Amniotic stem cell (primary cell): ENCODE measurements around the gene PHC3.
A peak's percentile ranks its signal among the peaks of the same experiment; 100 is the strongest.
"Not testable (repeated sequence)": the region's sequence is repeated elsewhere in the genome, so short reads cannot be mapped to it uniquely, and the experiment has no call there.

Source experiments
- DNase-seq: peaks from one replicate; lab custom pipeline; 2025; lab: John Stamatoyannopoulos, UW

The PHC3 gene, protein sequence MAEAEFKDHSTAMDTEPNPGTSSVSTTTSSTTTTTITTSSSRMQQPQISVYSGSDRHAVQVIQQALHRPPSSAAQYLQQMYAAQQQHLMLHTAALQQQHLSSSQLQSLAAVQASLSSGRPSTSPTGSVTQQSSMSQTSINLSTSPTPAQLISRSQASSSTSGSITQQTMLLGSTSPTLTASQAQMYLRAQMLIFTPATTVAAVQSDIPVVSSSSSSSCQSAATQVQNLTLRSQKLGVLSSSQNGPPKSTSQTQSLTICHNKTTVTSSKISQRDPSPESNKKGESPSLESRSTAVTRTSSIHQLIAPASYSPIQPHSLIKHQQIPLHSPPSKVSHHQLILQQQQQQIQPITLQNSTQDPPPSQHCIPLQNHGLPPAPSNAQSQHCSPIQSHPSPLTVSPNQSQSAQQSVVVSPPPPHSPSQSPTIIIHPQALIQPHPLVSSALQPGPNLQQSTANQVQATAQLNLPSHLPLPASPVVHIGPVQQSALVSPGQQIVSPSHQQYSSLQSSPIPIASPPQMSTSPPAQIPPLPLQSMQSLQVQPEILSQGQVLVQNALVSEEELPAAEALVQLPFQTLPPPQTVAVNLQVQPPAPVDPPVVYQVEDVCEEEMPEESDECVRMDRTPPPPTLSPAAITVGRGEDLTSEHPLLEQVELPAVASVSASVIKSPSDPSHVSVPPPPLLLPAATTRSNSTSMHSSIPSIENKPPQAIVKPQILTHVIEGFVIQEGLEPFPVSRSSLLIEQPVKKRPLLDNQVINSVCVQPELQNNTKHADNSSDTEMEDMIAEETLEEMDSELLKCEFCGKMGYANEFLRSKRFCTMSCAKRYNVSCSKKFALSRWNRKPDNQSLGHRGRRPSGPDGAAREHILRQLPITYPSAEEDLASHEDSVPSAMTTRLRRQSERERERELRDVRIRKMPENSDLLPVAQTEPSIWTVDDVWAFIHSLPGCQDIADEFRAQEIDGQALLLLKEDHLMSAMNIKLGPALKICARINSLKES

DNA sequence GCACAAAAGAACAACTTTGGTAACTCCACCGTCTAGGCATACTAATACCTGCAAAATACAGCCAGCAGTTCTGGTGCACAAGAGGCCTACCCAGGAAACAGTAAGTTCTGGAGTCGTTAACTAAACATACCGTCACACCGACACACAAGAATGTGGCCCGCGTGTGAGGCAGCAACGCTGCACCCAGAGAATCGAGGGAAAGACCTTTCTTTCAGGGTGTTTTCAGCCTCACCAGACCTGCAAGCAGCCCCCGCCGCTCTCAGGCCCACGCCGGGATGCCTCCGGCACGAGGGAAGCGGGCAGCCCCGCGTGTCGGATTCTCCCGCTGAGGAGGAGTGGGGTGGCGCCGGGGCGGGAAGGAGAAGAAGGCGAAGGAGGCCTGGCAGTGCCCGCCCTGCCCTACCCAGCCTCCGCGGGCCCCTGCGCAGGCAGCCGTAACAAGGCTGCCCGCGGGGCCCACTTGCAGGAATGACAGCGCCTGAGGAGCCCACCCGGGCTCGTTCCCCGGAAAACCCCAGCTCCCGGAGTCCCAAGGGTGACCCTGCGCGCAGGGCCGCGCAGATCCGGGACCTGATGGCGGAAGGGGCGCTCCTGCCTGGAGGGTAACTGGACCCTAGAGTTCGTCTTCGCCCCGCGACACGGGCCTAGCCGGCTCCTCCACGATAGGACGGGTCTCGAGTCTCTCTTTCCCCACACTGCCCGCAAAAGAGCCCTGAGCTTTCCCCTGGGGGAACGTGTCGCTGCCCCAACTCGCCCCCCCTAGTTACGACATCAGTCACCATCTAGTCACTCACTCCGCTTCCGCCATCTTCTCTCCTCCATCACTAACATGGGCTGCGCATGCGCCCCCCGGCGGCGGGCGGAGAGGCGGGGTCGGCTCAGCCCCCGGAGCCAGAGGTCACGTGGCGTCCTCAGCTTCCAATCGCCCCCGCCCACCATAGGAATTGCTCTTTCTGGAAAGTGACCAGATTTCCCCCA is at the start of gene PHC3:
Gene PHC3, minus strand, starts transcription at position 826 of the 978 bp plus-strand sequence. Its CDS starts 18 bp downstream, at position 808.
- peak; percentile 82 for DNase-seq

DNA sequence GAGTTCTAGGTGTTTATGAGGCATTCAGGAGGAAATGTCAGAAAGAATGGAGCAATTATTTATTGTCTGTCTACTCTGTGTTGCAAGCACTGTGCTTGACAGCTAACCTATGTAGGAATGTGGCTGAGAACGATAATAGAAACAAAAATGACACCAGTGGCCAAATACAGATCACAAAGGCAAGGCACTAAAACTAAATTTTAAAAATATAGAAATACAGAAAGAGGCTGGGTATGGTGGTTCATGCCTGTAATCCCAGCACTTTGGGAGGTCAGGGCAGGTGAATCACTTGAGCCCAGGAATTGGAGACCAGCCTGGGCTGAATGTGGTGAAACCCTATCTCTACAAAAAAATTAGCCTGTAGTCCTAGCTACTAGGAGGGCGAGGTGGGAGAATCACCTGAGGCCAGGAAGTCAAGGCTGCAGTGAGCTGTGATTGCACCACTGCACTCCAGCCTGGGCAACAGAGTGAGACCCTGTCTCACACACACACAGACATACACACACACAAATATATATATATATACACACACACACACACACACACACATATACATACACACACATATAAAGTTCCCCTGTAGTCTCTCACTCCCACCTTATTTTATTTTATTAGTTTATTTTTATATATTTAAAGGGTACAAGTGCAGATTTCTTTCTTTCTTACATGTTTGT is 46.7 kb upstream of the PHC3 start:
- DNase-seq, result no peak

DNA sequence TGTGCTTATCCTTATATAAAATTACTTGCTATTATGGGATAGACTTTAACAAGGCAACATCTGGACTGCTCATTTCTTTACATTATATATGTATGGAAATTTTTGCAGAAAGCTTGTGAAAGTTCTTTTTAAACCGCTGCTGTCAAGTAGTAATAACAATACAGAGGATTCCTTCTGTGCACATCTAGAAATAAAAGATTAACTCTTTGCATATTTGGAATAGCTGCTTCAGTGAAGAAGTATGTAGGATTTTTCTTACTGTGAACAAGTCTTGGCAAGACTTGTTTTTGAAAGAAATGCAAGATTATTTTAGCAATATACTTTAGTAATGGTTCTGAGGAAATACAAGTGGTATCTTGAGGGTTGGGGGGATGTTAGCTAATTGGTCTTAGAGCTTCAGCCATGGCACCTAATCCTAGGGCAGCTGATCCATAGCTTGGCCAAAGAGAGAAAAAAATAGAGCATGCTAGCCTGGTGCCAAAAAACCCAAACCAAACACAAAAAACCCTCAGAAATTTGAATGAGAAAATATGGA is 45.0 kb upstream of the PHC3 start:
- no peak for DNase-seq

DNA sequence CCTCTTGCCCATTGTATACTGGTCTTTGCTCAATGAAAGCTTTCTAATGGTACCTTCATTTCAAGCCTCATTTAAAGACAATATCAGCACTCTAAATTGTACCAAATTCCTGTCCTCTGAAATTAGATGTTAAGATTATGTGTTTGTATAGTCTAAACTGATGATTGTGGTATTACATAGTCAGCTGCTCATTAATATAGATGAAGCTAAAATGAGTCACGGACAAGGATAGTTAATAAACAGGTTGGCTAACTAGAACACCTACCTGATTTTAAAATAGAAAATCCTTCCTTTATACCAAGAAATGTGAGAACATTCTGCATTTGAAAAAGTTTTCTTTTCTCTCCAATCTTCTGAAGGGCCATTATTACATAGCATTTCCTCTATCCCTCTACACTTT is 43.6 kb upstream of the PHC3 start:
- DNase-seq, result no peak

DNA sequence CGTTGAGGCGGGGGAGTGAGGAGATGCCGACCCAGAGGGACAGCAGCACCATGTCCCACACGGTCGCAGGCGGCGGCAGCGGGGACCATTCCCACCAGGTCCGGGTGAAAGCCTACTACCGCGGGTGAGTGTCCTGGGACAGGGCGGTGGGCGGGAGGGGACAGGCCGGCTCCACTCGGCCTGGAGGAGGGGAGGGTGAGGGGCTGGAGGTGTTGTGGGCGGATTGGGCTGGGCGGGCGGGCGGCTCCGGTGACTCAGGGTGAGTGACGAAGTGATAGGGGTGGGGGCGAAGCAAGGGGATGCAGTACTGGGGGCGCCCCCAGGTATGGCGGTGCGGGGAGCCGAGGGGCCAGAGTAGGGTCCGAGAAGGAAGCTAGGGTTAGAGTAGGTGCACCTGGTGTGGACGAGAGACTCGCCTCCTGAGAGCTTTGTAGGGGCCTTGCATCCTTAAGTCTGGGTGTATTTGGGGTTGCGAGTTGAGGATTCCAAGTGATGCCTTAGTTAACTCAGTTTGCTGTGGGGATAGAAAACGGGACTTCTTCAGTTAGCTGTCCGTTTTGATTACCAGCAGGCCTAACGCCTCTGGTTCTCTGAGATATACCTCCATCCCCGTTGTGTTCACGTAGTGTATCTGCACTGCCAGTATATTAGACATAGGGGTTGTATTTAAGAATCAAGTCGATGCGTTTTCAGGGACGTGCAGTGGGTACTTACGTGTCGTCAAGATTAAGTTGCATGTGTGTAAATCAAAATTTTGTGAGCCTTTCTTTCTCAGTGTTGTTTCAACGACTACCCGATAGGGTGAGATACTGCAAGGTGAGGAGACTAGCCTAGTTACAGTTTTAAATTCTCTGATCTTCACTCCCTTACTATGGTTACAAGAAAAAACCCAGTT is 41.4 kb upstream of the PHC3 start:
- no peak for DNase-seq

DNA sequence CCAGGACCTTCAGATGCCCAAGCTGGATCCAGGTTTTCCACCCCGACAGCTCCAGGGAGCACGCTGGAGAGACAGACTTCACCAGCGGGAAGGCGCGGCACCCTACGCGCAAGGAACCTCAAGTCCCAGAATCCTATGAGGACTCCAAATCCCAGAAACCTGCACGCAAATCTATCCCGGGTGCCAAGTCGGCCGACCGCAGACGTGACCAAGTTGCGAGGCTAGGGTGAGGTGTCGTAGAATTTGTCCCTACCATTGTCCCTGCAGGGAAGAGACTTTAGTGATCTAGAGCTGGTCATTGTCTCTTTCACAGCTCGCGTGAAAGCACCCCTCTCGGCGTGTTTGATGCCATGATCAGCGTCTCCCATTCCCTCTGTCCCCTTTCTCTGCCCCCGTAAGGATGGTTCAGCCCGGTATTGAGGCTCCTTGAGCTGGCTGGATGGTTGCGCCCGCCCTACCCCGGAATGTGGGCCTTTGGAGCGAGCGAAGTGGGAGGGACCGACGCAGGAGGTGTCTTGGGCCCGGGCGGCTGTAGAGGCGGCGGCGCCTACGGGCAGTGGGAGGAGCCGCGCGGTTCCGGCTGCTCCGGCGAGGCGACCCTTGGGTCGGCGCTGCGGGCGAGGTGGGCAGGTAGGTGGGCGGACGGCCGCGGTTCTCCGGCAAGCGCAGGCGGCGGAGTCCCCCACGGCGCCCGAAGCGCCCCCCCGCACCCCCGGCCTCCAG is 40.6 kb upstream of the PHC3 start, which contains the start of gene PRKCI:
Gene PRKCI, plus strand, starts transcription at position 501 of the 723 bp plus-strand sequence. CDS start 246 bp downstream, outside the sequence.
- DNase-seq, result peak; percentile 95

DNA sequence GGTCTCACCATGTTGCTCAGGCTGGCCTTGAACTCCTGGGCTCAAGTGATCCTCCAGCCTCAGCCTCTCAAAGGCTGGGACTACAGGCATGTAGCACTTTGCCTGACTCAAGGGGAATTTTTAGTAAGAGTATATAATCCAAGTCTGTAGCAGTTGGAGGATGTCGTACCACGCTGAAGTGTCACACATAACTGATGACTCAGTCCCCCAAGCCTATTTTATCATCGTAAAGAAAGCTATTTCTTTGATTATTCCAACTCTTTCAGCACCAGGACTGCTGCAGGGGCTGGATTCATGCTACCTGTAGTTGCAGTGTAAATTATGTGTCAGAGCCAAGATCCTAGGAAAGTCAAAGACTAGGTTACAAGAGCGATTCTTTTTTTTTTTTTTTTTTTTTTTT is 39.3 kb upstream of the PHC3 start:
- DNase-seq, result no peak

DNA sequence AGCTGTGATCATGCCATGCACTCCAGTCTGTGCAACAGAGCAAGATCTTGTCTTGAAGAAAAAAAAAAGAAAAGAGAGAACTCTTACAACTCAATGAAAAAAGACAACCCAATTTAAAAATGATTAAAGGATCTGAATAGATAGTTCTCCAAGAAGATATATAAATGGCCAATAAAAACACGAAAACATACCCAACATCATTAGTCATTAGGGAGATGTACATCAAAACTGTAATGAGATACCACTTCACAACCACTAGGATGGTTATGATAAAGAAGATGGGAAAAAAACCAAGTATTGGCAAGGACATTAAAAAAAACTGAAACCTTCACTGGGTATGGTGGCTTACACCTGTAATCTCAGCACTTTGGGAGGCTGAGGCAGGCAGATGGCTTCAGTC is 38.3 kb upstream of the PHC3 start:
- DNase-seq, result no peak

DNA sequence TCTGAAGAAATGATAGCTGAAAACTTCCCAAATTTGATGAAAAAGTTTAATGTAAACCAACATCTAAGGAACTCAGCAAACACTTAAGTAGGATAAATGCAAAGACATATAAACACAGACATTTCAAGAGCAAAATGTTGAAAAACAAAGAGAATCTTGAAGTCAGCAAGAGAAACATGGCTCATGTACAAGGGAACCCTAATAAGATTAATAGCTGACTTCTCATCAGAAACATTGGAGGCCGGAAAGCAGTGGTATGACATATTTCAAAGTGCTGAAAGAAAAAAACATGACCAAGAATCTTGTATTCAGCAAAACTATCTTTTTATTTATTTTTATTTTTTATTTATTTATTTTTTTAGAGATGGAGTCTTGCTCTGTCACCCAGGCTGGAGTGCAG is 30.1 kb upstream of the PHC3 start:
- no peak for DNase-seq

DNA sequence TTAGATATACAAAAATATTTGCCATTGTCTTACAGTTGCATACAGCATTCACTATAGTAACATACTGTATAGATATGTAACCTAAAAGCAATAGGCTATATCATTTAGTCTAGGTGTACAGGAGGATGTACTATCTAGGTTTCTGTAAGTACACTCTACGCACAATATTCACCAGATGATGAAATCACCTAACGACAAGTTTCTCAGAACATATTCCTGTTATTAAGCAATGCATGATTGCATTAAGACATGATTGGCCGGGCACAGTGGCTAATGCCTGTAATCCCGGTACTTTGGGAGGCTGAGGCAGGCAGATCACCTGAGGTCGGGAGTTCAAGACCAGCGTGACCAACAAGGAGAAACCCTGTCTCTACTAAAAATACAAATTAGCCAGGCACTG is 26.2 kb upstream of the PHC3 start:
- DNase-seq, result no peak

DNA sequence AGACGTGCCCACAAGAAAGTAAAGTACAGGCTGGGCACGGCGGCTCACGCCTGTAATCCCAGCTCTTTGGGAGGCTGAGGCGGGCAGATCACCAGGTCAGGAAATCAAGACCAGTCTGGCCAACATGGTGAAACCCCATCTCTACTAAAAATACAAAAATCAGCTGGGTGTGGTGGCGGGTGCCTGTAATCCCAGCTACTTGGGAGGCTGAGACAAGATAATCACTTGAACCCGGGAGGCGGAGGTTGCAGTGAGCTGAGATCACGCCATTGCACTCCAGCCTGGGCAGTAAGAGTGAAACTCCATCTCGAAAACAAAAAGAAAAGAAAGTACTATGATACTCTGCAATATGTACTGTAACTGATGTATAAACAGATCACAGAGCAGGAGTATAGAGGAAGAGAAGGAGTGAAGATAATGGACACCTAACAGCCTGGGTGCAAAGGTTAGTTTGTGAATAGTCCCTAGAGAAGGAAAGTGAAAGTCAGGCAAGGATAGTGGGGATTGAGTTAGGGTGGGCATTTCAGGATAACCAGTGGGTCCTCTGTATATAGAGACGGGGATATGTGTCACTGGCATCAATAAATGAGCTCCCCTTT is 24.7 kb upstream of the PHC3 start:
- DNase-seq, result not testable (repeated sequence)

DNA sequence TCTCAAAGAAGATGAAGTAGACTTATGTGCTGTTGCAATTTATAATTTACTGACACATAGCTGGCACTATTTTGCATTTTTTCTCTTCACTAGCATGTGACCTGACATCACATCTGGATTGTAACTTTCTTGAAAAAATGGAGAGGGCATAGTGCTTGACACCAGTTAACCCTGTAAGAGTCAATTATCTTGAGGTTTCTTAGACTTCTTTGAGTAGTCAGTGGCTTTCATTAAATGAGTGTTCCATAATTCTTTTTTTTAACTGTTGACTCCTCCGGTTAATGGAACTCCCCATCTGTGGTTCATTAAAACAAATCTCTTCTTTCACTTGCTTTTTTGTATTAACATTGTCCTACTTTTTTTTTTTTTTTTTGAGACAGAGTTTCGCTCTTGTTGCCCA is 23.8 kb upstream of the PHC3 start:
- DNase-seq, result no peak

DNA sequence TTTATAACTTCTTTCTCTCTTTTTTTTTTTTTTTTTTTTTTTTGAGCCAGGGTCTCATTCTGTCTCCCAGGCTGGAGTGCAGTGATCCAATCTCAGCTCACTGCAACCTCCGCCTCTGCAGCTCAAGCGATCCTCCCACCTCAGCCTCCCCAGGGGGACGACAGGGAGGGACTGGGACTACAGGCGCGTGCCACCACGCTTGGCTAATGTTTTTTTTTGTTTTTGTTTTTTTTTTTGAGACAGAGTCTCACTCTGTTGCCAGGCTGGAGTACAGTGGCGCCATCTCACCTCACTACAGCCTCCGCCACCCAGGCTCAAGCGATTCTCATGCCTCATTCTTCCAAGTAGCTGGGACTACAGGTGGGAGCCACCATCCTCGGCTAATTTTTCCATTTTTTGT is 23.0 kb upstream of the PHC3 start:
- DNase-seq, result no peak

DNA sequence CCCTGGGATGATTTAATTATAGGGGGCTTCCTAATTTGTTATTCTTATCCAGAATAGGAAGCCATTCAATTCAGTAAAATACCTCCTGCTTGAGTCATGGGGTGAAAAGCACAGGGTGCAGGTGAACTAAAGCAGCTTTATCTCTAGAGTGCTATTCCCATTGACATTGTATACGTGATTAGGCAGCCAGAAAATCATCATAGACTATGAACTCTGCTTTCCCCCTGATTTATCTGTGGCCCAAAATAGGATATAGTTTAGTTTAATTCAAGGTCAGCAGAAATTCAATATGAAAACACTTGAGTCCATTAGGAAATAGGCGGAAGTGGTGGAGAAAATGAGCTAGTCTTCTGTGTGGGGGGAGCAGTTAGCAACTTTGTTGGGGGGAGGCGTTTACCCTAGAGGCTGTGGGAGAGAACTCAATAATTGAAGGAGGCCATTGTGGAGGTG is 22.5 kb upstream of the PHC3 start:
- no peak for DNase-seq

DNA sequence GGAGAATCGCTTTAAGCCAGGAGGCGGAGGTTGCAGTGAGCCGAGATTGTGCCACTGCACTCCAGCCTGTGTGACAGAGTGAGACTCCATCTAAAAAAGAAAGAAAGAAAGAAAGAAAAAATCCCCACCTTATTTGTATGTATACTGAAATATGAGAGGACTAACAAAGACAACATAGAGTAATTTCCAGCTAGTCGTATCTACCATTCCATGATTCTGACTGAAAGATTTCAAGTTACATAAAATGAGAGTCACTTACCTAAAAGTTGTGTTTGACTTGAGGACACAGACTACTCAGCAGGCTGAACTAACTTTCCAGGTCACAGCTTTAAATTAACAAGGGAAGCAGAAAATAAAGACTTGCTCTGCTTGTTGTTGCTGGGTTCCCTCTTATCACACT is 21.9 kb upstream of the PHC3 start:
- no peak for DNase-seq

DNA sequence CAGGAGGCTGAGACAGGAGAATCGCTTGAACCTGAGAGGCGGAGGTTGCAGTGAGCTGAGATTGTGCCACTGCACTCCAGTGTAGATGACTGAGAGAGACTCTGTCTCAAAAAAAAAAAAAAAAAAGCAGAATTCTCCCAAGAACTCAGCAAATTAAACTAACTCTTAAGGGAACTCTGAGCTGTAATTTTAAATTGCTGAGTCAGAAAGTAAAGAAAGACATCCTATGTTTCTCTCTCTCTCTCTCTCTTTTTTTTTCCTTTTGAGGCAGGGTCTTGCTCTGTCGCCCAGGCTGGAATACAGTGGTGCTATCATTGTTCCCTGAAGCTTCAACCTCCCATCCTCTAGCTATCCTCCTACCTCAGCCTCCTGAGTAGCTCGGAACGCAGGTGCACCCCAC is 20.0 kb upstream of the PHC3 start:
- no peak for DNase-seq

DNA sequence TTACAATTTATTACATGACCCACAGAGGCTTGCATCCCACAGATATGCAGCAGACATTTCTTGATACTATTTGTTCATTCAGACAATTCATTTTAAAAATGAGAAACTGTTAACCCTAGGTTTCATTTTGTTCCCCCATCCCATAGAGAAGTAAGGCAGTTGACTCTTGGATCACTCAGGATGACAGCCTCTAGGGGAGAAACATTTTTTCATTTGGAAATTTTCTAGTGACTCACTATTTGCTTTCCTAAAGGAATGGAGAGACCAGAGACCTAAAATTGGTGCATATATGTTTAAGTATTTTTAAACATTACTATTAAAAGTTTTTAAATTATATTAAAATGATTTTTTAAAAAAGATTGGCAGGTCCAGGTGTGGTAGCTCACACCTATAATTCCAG is 19.5 kb upstream of the PHC3 start:
- DNase-seq, result no peak

DNA sequence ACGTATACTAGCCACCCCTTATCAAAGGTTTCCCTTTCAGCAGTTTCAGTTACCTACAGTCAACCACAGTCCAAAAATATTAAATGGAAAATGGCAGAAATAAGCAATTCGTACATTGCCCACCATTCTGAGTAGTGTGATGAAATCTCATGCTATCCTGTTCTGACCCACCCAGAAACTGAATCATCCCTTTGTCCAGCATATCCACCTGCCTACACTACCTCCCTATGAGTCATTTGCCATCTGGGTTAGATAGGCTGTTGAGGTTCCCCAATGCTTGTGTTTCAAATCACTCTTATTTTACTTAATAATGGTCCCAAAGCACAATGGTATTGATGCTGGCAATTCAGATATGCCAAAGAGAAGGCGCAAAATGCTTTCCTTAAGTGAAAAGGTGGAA is 15.3 kb upstream of the PHC3 start:
- DNase-seq, result no peak

DNA sequence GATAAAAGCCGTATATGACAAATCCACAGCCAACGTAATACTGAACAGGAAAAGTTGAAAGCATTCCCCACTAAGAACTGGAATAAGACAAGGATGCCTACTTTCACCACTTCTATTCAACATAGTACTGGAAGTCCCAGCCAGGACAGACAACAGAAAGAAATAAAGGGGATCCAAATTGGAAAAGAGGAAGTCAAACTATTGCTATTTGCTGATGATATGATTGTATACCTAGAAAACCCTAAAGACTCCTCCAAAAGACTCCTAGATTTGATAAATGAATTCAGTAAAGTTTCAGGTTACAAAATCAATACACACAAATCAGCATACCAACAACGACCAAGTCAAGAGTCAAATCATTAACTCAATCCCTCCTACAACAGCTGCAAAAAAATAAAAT is 14.2 kb upstream of the PHC3 start:
- DNase-seq, result not testable (repeated sequence)
